Endothelial cell of hepatic sinusoid (primary cell): ENCODE measurements around the gene MRPL11.

Source experiments
- in situ Hi-C: cut with HindIII; loops from 2 replicates; pipeline ENCODE4 v1.10.0; 2017; ENCODE audit warnings: low sequenced_read_pairs

The MRPL11 gene

DNA sequence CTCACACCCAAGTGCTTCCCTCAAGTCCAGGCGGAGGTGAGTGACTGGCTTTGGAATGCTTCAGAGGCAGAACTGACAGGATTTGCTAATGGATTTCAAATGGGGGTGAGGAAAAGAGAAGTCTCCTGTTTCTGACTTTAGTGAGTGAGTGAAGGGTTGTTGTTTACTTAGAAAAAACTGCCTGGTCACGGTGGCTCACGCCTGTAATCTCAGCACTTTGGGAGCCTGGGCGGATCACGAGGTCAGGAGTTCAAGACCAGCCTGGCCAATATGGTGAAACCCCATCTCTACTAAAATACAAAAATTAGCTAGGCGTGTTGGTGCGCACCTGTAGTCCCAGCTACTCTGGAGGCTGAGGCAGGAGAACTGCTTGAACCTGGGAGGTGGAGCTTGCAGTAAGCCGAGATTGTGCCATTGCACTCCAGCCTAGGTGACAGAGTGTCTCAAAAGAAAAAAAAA is 6.7 kb downstream of the MRPL11 start:
- in situ Hi-C loops = loop anchor here (5.0 kb wide), 1 partner anchor 100 kb away; no protein-coding TSS in a partner anchor

DNA sequence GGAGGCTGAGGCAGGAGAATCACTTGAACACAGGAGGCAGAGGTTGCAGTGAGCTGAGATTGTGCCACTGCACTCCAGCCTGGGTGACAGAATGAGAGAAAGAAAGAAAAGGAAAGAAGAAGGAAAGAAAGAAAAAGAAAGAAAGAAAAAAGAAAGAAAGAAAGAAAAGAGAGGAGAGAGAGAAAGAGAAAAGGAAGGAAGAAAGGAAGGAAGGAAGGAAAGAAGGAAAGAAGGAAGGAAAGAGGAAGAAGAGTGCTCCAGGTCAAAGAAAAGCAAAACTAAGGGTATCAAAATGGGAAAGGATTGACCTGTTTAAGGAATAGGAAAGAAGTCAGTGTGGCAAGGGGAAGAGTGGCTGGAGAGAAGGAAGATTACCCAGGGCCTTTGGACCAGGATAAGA is 7.4 kb downstream of the MRPL11 start:
- in situ Hi-C loops = loop anchor here (5.0 kb wide), 1 partner anchor 99 kb away; no protein-coding TSS in a partner anchor

- in situ Hi-C loops = loop anchor here (5.0 kb wide), 2 partner anchors 58 to 98 kb away; partner anchors contain the start of gene SLC29A2
Measured at GRCh38 chr11:66429983-66430602, 8.6 kb downstream of the MRPL11 start.

DNA sequence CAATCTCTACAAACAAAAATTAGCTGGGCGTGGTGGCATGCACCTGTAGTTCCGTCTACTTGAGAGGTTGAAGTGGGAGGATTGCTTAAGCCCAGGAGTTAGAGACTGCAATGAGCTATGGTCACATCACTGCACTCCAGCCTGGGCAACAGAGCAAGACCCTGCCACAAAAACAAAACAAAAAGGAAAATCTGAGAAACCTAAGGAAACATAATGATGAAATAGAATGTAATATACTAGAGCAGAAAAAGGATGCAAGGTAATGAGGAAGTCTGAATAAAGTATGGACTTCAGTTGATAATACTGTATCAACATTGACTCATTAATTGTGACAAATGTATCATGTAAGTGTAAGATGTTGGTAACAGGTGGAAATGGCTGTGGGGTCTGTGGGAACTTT is 9.7 kb downstream of the MRPL11 start:
- in situ Hi-C loops = loop anchor here (5.0 kb wide), 1 partner anchor 57 kb away; the partner anchor contains the start of gene SLC29A2

GRCh38 chr11:66426314-66426713 is 12.3 kb downstream of the MRPL11 start:
- in situ Hi-C loops = loop anchor here (5.0 kb wide), 1 partner anchor 54 kb away; the partner anchor contains the start of gene SLC29A2

DNA sequence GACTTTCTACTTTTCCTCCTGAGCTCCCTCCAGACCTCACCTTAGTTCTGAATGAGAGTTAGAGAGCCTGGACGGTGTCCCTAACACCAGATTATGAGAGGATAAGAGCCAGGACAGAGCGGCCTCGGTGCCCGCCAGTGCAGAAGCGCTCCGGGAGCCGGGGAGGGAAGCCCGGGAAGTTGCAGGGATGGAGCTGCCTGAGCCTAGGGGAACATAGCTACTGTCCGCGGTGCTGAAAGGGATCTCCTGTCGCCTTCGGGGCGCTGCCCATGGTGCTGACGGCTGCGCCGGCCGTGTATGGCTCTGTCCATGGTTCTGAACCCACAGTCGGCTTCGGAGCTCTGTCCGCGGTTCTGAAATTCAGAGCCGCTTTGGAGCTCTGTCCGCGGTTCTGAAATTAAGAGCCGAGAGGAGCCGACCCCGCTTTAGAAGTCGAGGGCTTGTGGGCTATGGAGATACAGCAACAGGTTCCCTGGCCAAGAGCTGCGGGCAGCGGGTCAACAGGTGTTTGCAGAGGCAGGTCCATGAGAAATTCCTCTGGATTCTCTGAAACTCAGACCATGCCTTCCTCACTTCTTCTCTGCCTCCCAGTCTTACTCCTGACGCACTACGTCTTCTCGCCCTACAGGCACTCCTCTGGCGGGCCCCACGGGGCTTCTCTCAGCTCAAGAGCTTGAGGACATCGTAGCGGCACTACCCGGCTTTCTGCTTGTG is 17.0 kb downstream of the MRPL11 start:
- in situ Hi-C loops = no loop called here

- in situ Hi-C loops = no loop called here
Measured at GRCh38 chr11:66420671-66421476, 17.8 kb downstream of the MRPL11 start, which contains the start of gene NPAS4. TSS of gene NPAS4 (plus strand) at chr11:66421035. CDS start at chr11:66421180, 145 bp downstream.

DNA sequence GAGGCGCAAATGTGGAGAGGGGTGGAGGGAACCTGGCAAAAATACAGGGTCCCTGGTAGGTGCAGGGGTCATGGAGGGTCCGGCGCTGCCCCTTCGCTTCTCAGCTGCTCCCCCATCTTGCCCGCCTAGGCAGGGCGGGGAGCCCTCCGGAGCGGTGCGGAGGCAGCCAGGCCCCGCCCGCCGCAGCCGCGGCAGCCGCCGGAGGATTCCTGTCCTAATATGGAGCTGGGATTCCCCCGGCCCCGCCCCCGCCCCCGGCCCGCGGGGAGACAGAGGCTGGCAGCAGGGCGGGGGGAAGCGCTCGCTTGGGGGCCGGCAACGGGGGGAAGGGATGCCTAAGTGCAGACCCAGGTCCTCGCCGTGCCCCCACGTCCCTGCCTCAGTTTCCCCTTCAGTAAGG is 18.8 kb downstream of the MRPL11 start:
- in situ Hi-C loops = no loop called here

DNA sequence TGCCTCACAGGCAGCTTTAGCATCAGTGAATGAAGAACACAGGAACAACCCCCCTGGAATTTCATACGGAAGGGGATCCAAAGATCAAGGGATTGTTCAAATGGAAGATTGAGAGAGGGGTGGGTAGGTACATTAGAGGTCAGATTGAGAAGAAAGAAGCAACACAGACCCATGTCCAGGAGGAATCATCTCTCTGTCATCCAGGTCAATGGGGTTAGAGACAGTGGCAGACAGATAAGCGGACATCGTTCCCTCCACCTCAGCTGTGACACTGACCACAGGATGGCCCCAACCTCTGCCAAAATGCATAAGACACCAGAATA is 19.7 kb downstream of the MRPL11 start:
- in situ Hi-C loops = no loop called here

DNA sequence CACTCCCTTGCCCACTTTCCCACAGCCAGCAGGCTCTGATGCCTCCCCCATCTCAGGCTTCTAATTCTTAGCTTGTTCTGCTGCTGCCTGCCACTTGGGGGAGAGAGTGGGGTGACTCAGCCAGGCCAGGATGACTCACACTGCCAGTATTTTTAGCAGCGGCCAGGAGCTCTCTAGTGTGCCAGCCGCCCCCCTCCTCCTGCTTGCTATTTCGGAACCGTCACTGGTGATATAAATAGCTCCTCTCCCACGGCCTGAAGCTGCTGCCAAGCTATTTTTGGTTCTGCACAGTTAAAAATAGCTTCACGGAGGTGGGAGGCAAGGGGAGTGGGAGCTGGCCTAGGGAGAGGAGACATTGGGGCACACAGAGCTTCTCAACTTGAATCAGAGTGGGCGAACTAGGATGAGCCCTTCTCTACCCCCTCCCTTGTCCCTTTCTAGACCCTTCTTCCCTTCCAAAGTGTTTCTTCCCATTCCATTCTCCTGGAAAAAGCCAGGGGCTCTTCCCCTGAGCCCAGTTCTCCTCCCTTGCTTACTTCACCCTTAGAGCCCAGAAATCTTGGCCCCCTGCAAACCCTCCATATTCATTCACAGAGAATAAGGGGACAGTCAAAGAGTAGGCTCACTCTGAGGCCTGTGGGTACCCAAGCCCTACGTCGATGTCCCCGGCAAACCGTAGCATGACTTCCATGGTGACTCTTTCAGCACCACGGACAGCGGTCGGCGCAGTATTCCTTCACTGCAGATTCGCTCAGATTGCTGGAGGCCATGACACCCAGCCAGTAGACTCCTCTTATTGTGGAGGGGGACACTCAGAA is 20.3 kb downstream of the MRPL11 start:
- in situ Hi-C loops = no loop called here

DNA sequence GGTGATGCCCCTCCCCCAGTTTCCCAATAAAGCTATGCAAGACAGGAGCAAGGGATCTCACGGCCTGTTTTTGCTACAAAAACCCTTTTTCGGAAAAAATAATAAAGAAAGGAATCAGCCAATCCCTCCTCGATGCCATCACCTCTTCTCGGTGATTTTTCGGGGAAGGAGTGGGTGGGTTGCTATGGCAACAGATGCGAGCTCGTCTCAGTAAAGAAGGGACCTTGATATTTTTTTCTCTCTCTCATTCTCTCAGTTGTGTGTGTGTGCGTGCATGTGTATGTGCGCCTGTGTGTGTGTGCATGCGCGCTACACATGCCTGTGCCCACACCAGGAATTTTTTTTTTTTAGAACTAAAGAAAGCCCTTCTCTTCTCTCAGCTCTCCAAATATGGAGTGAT is 21.6 kb downstream of the MRPL11 start:
- in situ Hi-C loops = no loop called here

GRCh38 chr11:66415423-66415822 is 23.2 kb downstream of the MRPL11 start:
- in situ Hi-C loops = no loop called here

DNA sequence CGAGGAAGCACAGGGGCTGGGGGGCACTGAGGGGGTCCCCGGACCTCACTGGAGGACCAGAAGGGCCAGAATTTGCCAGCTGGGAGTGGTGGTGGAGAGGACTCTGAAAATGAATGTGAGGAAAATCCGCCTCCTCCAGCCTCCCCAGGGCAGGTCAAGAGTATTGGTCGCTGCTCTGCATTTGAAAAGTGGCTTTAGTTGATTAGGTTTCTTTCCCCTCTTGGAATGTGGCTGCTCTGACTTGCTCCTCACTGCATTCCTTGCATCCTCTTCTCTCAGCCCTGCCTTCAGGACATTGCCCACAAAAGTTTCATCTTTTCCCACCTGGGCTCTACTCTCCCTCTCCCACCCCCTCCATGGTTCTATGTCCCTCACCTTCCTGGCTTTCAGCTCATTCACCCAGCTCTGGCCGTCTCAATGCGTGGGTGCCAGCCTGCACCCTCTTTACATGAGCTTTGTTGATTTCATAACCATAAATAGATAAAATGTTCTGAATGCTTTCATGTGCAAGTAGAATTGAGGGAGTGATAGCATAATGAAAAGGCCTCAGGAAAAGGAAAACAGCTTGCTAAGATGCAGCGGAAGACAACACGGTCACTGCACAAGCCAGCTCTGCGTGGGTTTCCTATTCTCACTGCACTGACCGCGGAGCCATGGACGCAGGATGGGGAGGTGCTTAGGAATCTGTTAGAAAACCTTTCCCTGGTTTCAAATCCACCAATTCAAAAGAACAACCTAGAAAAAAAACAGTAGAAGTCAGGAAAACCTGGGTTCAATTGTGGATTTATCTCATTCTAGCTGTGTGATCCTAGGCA is 24.3 kb downstream of the MRPL11 start:
- in situ Hi-C loops = no loop called here

DNA sequence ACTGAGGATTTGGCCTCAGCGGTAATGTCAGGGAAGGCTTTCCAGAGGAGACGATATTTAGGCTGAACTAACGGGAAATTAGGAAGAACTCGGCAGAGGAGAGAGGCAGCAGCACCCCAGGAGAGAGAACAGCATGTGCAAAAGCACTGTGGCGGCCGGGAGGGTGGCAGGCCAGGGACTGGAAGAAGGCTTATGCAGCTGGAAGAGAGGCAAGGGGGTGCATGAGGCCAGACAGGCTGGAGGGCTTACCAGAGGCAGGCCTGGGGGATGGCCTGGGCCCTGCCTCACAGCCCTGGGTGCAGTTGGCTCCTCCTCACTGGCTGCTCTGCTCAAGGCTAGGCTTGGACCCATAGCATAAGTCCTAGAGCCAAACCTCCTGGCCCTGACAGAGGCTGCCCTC is 25.5 kb downstream of the MRPL11 start:
- in situ Hi-C loops = no loop called here

DNA sequence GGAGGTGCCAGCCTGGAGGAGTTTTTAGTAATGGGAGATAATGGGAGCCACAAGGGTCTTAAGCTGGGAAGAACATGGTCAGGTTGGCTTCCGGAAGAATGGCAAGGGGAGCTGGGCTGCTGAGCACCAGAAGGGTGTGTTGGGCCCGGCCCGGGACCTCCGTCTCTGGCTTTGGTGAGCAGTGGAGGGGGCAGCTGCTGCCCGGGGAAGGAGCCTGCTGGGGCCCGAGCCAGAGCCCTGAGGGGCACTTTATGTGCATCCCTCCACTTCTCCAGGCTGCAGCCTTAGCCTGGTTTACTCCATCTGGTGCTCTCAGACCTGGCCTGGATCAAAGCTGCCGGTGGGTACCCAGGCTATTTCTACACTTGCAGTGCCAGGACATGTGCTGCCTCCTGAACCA is 26.5 kb downstream of the MRPL11 start:
- in situ Hi-C loops = no loop called here

DNA sequence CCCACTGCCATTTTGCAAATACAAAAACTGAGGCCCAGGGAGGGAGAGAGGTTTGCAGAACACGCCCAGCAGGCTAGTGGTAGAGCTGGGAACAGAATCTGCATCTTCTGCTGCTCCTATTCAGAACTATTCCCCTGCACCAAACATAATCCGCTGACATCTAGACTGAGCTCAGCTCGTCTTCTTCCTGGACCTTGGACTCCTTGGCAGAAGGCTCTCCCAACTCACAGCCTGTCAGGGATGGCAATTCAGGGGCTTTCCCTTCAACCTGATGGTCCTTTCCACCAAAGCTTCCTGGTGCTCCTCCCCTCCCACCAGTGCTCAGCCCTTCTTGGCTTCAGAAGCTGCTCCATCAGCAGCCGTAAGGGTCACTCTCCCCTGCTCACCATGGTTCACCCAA is 27.3 kb downstream of the MRPL11 start:
- in situ Hi-C loops = no loop called here

- in situ Hi-C loops = no loop called here
Measured at GRCh38 chr11:66410191-66410590, 28.5 kb downstream of the MRPL11 start.

DNA sequence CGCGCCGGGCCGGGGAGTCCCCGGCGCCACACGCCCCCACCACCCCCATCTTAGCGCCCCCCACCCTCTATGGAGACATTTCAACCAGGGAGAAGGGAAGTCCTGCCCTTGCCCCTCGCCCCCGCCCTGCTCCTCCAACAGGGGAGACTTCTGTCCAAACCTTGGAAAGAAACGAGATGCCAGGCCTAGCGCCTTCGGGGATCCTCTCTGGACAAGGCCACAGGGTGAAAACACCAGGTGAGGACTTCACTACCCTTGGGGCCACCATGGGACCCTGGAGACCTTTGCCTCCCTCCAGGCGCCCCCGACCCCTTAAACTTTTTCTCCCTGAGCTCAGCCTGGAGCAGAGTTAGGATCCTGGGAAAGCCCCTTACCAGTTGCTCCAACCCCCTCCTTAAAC is 29.4 kb downstream of the MRPL11 start:
- in situ Hi-C loops = no loop called here

- in situ Hi-C loops = no loop called here
Measured at GRCh38 chr11:66408488-66409214, 30.0 kb downstream of the MRPL11 start.
